H1 (cell line): ENCODE results near the gene CD58. TPM values are rescaled to one million over a fixed set of nuclear protein-coding genes. Genes with fewer than 3 reads are reported as not detected.

Source experiments
- CBX5 ChIP-seq: fragments of 300-800, 300-1000 bp; sonication (generic); IDR thresholded peaks from 2 replicates; pipeline ENCODE4 v1.7.1; 2016; ENCODE audit warnings: antibody characterized with exemption, low read length, low read depth
- EGR1 ChIP-seq: IDR thresholded peaks from 2 replicates; pipeline ENCODE4 v1.6.1; 2011; ENCODE audit warnings: low read depth, low read length, borderline replicate concordance
- FOSL1 ChIP-seq: IDR thresholded peaks from 2 replicates; pipeline ENCODE4 v1.6.1; 2011; ENCODE audit warnings: mild to moderate bottlenecking, low read depth, low read length, moderate library complexity; ENCODE audit not compliant: insufficient read depth
- SP1 ChIP-seq: IDR thresholded peaks from 2 replicates; pipeline ENCODE4 v1.6.1; 2011; ENCODE audit warnings: low read depth, low read length
- polyA plus RNA-seq, 7 experiments: library from polyadenylated mRNA; depleted of rRNA in 3 of 7; stranded (reverse) in 5 of 7; unstranded in 2 of 7; fragments of >200 nt in 5 of 7; fragments of 200-250 nt in 2 of 7; gene quantifications; 1 replicate in 5 of 7; 2 replicates in 1 of 7; 4 replicates in 1 of 7; pipeline versions ENCODE4 v1.2.1 to v1.2.3, GENCODE V29; 2011 to 2013; ENCODE audit warnings: missing spikeins in 2 of 7, mixed read lengths in 2 of 7
- total RNA-seq: library from RNA; stranded (reverse); fragmentation: NEBNext Ultra II Directional; extraction: Animal tissue kit (Norgen Biotek cat#: 25700); gene quantifications from 2 replicates; pipeline ENCODE4 v1.2.1, GENCODE V29; 2021
- TF ChIP-seq, protein P1 (sequence below): fragments of 300-600 bp; sonication (generic); IDR thresholded peaks from 2 replicates; pipeline ENCODE4 v1.7.1; 2012; ENCODE audit warnings: low read length, moderate library complexity, mild to moderate bottlenecking, inconsistent platforms; ENCODE audit not compliant: insufficient replicate concordance
- TF ChIP-seq, protein P2 (sequence below): IDR thresholded peaks from 2 replicates; pipeline ENCODE4 v1.6.1; 2011; ENCODE audit warnings: low read length, improper control_type of control experiment

Gene CD58
- total and polyA plus RNA-seq, 2 of the 8 experiments (the other 6 are each of a cell fraction or from before 2014, with no cell fraction given) = 5.3 to 5.5 TPM

DNA sequence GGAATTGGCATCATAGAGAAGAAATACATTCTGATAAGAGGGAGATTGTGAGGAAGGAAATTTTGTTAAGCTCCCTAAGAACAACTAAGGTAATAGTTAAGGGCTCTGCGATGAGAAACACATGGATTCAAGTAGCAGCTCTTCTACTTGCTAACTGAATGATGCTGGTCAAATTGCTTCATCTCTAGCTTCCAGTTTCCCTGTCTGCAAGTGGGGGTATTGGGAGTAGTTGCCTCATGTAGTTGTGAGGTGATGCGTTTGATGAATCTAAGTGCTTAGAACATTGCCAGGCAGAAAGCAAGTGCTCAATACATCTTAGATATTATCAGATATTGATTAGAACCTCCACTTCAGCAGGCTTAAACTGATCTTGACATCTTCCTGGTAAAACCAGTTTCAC is 84.8 kb downstream of the CD58 start (continued):
- TF ChIP-seq, protein P1, sequence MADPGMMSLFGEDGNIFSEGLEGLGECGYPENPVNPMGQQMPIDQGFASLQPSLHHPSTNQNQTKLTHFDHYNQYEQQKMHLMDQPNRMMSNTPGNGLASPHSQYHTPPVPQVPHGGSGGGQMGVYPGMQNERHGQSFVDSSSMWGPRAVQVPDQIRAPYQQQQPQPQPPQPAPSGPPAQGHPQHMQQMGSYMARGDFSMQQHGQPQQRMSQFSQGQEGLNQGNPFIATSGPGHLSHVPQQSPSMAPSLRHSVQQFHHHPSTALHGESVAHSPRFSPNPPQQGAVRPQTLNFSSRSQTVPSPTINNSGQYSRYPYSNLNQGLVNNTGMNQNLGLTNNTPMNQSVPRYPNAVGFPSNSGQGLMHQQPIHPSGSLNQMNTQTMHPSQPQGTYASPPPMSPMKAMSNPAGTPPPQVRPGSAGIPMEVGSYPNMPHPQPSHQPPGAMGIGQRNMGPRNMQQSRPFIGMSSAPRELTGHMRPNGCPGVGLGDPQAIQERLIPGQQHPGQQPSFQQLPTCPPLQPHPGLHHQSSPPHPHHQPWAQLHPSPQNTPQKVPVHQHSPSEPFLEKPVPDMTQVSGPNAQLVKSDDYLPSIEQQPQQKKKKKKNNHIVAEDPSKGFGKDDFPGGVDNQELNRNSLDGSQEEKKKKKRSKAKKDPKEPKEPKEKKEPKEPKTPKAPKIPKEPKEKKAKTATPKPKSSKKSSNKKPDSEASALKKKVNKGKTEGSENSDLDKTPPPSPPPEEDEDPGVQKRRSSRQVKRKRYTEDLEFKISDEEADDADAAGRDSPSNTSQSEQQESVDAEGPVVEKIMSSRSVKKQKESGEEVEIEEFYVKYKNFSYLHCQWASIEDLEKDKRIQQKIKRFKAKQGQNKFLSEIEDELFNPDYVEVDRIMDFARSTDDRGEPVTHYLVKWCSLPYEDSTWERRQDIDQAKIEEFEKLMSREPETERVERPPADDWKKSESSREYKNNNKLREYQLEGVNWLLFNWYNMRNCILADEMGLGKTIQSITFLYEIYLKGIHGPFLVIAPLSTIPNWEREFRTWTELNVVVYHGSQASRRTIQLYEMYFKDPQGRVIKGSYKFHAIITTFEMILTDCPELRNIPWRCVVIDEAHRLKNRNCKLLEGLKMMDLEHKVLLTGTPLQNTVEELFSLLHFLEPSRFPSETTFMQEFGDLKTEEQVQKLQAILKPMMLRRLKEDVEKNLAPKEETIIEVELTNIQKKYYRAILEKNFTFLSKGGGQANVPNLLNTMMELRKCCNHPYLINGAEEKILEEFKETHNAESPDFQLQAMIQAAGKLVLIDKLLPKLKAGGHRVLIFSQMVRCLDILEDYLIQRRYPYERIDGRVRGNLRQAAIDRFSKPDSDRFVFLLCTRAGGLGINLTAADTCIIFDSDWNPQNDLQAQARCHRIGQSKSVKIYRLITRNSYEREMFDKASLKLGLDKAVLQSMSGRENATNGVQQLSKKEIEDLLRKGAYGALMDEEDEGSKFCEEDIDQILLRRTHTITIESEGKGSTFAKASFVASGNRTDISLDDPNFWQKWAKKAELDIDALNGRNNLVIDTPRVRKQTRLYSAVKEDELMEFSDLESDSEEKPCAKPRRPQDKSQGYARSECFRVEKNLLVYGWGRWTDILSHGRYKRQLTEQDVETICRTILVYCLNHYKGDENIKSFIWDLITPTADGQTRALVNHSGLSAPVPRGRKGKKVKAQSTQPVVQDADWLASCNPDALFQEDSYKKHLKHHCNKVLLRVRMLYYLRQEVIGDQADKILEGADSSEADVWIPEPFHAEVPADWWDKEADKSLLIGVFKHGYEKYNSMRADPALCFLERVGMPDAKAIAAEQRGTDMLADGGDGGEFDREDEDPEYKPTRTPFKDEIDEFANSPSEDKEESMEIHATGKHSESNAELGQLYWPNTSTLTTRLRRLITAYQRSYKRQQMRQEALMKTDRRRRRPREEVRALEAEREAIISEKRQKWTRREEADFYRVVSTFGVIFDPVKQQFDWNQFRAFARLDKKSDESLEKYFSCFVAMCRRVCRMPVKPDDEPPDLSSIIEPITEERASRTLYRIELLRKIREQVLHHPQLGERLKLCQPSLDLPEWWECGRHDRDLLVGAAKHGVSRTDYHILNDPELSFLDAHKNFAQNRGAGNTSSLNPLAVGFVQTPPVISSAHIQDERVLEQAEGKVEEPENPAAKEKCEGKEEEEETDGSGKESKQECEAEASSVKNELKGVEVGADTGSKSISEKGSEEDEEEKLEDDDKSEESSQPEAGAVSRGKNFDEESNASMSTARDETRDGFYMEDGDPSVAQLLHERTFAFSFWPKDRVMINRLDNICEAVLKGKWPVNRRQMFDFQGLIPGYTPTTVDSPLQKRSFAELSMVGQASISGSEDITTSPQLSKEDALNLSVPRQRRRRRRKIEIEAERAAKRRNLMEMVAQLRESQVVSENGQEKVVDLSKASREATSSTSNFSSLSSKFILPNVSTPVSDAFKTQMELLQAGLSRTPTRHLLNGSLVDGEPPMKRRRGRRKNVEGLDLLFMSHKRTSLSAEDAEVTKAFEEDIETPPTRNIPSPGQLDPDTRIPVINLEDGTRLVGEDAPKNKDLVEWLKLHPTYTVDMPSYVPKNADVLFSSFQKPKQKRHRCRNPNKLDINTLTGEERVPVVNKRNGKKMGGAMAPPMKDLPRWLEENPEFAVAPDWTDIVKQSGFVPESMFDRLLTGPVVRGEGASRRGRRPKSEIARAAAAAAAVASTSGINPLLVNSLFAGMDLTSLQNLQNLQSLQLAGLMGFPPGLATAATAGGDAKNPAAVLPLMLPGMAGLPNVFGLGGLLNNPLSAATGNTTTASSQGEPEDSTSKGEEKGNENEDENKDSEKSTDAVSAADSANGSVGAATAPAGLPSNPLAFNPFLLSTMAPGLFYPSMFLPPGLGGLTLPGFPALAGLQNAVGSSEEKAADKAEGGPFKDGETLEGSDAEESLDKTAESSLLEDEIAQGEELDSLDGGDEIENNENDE = no peak
- TF ChIP-seq SP1 (no peak), EGR1 (no peak), CBX5 (no peak), FOSL1 (no peak)
- TF ChIP-seq, protein P2, sequence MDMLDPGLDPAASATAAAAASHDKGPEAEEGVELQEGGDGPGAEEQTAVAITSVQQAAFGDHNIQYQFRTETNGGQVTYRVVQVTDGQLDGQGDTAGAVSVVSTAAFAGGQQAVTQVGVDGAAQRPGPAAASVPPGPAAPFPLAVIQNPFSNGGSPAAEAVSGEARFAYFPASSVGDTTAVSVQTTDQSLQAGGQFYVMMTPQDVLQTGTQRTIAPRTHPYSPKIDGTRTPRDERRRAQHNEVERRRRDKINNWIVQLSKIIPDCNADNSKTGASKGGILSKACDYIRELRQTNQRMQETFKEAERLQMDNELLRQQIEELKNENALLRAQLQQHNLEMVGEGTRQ = no peak
